Measurements from ENCODE around the gene NEK1. TPM values are rescaled to one million over a fixed set of nuclear protein-coding genes. Genes with fewer than 3 reads are reported as not detected.

NEK1 gene
- total RNA-seq, 1 donor from 2014 or later, result 13.0 TPM

DNA sequence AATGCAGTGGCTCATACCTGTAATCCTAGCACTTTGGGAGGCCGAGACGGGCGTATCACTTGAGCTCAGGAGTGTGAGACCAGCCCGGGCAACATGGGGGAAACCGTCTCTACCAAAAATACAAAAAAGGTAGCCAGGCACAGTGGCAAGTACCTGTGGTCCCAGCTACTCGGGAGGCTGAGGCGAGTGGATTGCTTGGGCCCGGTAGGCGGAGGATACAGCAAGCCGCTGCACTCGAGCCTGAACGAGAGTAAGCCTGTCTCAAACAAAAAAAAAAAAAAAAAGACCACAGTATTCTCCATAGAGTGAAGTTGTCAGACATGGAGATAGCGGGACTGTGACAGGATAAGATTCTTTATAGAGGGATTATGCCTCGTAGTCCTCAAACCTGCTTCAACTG, 265.5 kb downstream of the NEK1 start:
- H3K9me3 Mint-ChIP-seq (ENCODE audit: unreplicated experiment), result no peaks in the 10 kb centered on the region
- H3K4me1 Mint-ChIP-seq (ENCODE audit: low read depth, unreplicated experiment), result peaks cover 13% of the 10 kb centered on the region
- no peak overlapping the region for H3K4me3 Mint-ChIP-seq (ENCODE audit: unreplicated experiment)
- Histone ChIP-seq H3K27ac (ENCODE audit: low read depth, low read length) (no peak overlapping the region), H3K27me3 (ENCODE audit: insufficient read depth, low read length) (no peaks in the 10 kb centered on the region), H3K9me3 (ENCODE audit: insufficient read depth, low read depth, low read length) (no peaks in the 10 kb centered on the region), H3K4me2 (ENCODE audit: low read length) (no peak overlapping the region), H4K20me1 (ENCODE audit: insufficient read depth, low read length) (no peaks in the 10 kb centered on the region), H3K36me3 (ENCODE audit: insufficient read depth, low read length) (no peaks in the 10 kb centered on the region), H2AFZ (ENCODE audit: low read depth, low read length) (no peak overlapping the region), H3K79me2 (ENCODE audit: insufficient read depth, low read length) (no peaks in the 10 kb centered on the region), H3K9ac (ENCODE audit: low read length) (no peak overlapping the region), H3K4me3 (ENCODE audit: insufficient read depth, low read depth, low read length) (no peak overlapping the region), H3K4me1 (ENCODE audit: insufficient read depth, low read length) (peaks cover 22% of the 10 kb centered on the region)
- H3K36me3 Mint-ChIP-seq (ENCODE audit: low read depth, unreplicated experiment), result no peaks in the 10 kb centered on the region
- FAIRE-seq (no peak), DNase-seq (ENCODE audit: low read depth) (no peak)
- H3K27me3 Mint-ChIP-seq (ENCODE audit: low read depth, unreplicated experiment), result no peaks in the 10 kb centered on the region
- H3K27ac Mint-ChIP-seq (ENCODE audit: unreplicated experiment), result no peak overlapping the region
- no peak for TF ChIP-seq EZH2 (IDR thresholded peaks at IDR 0.05; ENCODE audit: insufficient read depth, low read length)
- TF ChIP-seq, protein P1, sequence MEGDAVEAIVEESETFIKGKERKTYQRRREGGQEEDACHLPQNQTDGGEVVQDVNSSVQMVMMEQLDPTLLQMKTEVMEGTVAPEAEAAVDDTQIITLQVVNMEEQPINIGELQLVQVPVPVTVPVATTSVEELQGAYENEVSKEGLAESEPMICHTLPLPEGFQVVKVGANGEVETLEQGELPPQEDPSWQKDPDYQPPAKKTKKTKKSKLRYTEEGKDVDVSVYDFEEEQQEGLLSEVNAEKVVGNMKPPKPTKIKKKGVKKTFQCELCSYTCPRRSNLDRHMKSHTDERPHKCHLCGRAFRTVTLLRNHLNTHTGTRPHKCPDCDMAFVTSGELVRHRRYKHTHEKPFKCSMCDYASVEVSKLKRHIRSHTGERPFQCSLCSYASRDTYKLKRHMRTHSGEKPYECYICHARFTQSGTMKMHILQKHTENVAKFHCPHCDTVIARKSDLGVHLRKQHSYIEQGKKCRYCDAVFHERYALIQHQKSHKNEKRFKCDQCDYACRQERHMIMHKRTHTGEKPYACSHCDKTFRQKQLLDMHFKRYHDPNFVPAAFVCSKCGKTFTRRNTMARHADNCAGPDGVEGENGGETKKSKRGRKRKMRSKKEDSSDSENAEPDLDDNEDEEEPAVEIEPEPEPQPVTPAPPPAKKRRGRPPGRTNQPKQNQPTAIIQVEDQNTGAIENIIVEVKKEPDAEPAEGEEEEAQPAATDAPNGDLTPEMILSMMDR (IDR thresholded peaks at IDR 0.05; ENCODE audit: insufficient read depth, low read depth, low read length), result no peak

DNA sequence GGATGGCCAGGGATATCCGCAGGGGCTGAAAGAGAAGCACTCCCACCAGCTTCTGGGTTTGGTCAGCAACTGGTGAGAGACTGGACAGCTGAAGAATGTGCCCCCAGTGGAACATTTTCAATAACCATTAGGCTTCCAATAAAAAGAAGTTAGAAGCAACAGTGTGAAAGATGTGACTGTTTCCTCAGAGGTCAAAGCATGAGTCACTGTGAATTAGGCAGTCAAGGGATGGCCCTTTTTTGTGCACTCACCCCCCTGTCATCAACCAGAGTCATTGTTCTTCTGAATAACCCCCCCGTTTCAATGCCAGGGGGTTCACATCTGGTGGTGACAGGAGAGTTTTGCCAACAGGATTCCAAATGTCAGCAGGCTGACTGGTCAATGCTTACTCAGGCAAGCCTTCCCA, 267.1 kb downstream of the NEK1 start:
- H3K9ac ChIP-seq (ENCODE audit: low read length), result no peak overlapping the region
- H3K27ac ChIP-seq (ENCODE audit: low read depth, low read length), result peak overlapping the region; percentile 54
- DNase-seq (ENCODE audit: low read depth) (peak; percentile 75), FAIRE-seq (peak; percentile 73)
- H4K20me1 ChIP-seq (ENCODE audit: insufficient read depth, low read length), result no peaks in the 10 kb centered on the region
- peak overlapping the region; percentile 33 for H3K4me2 ChIP-seq (ENCODE audit: low read length)
- no peaks in the 10 kb centered on the region for H3K36me3 ChIP-seq (ENCODE audit: insufficient read depth, low read length)
- Mint-ChIP-seq H3K36me3 (ENCODE audit: low read depth, unreplicated experiment) (no peaks in the 10 kb centered on the region), H3K9me3 (ENCODE audit: unreplicated experiment) (no peaks in the 10 kb centered on the region), H3K4me1 (ENCODE audit: low read depth, unreplicated experiment) (peaks cover 13% of the 10 kb centered on the region), H3K27me3 (ENCODE audit: low read depth, unreplicated experiment) (no peaks in the 10 kb centered on the region), H3K4me3 (ENCODE audit: unreplicated experiment) (no peak overlapping the region), H3K27ac (ENCODE audit: unreplicated experiment) (no peak overlapping the region)
- H2AFZ ChIP-seq (ENCODE audit: low read depth, low read length), result no peak overlapping the region
- TF ChIP-seq EZH2 (IDR thresholded peaks at IDR 0.05; ENCODE audit: insufficient read depth, low read length), result no peak
- TF ChIP-seq, protein P1 (IDR thresholded peaks at IDR 0.05; ENCODE audit: insufficient read depth, low read depth, low read length), result no peak
- no peaks in the 10 kb centered on the region for H3K79me2 ChIP-seq (ENCODE audit: insufficient read depth, low read length)
- peaks cover 33% of the 10 kb centered on the region for H3K4me1 ChIP-seq (ENCODE audit: insufficient read depth, low read length)
- H3K27me3 ChIP-seq (ENCODE audit: insufficient read depth, low read length), result no peaks in the 10 kb centered on the region
- no peaks in the 10 kb centered on the region for H3K9me3 ChIP-seq (ENCODE audit: insufficient read depth, low read depth, low read length)
- H3K4me3 ChIP-seq (ENCODE audit: insufficient read depth, low read depth, low read length), result no peak overlapping the region

Other genes starting within 250 kb of the NEK1 start
- 51.1 and 55.1 TPM in 2 replicates for gene CLCN3, start 8.0 kb upstream of the NEK1 start, total RNA-seq
- gene HPF1, start 145.4 kb upstream of the NEK1 start, total RNA-seq, result 17.6 and 19.7 TPM in 2 replicates

Measured in astrocyte (in vitro differentiated cells and primary cell).